GM19240 (cell line): ENCODE measurements around the gene APOBEC3G.
"Not testable (repeated sequence)": the region's sequence is repeated elsewhere in the genome, so short reads cannot be mapped to it uniquely, and the experiment has no call there.

Source experiments
- DNase-seq: peaks from one replicate; pipeline ENCODE4 v3.0.0; 2011; ENCODE audit warnings: low spot score; ENCODE audit not compliant: insufficient read length

Gene APOBEC3G

GRCh38 chr22:39077026-39077840 lies at the start of gene APOBEC3G:
TSS of gene APOBEC3G (plus strand) at chr22:39077275. CDS start at chr22:39077362, 87 bp downstream.
- DNase-seq, result not testable (repeated sequence)

- no peak for DNase-seq
These were observed 49.4 kb upstream of the APOBEC3G start for GRCh38 chr22:39027717-39028116.

- no peak for DNase-seq
These were observed 48.8 kb upstream of the APOBEC3G start for GRCh38 chr22:39028281-39028680.

GRCh38 chr22:39029227-39029626 lies 47.8 kb upstream of the APOBEC3G start:
- no peak for DNase-seq

GRCh38 chr22:39030705-39031104 lies 46.4 kb upstream of the APOBEC3G start:
- DNase-seq, result no peak

GRCh38 chr22:39031434-39032295 lies 45.4 kb upstream of the APOBEC3G start:
- DNase-seq, result not testable (repeated sequence)

- DNase-seq, result not testable (repeated sequence)
These were observed 40.0 kb upstream of the APOBEC3G start for GRCh38 chr22:39037071-39037470.

GRCh38 chr22:39039306-39040126 lies 37.6 kb upstream of the APOBEC3G start:
- DNase-seq, result no peak

GRCh38 chr22:39040155-39040537 lies 36.9 kb upstream of the APOBEC3G start:
- not testable (repeated sequence) for DNase-seq

GRCh38 chr22:39040538-39041296 lies 36.4 kb upstream of the APOBEC3G start, which contains the start of gene APOBEC3F:
TSS of gene APOBEC3F (plus strand) at chr22:39040864. CDS start at chr22:39040961, 97 bp downstream.
- DNase-seq, result not testable (repeated sequence)

GRCh38 chr22:39041908-39042307 lies 35.2 kb upstream of the APOBEC3G start:
- DNase-seq, result no peak

GRCh38 chr22:39043063-39043462 lies 34.0 kb upstream of the APOBEC3G start:
- not testable (repeated sequence) for DNase-seq

GRCh38 chr22:39045136-39045535 lies 31.9 kb upstream of the APOBEC3G start:
- DNase-seq, result not testable (repeated sequence)

- DNase-seq, result not testable (repeated sequence)
These were observed 27.6 kb upstream of the APOBEC3G start for GRCh38 chr22:39049486-39049885.

GRCh38 chr22:39051844-39052495 lies 25.1 kb upstream of the APOBEC3G start:
- DNase-seq, result not testable (repeated sequence)

- no peak for DNase-seq
These were observed 21.4 kb upstream of the APOBEC3G start for GRCh38 chr22:39055658-39056057.

- not testable (repeated sequence) for DNase-seq
These were observed 15.8 kb upstream of the APOBEC3G start for GRCh38 chr22:39061290-39061689.

- not testable (repeated sequence) for DNase-seq
These were observed 15.1 kb upstream of the APOBEC3G start for GRCh38 chr22:39061951-39062350.

GRCh38 chr22:39063904-39064303 lies 13.2 kb upstream of the APOBEC3G start:
- not testable (repeated sequence) for DNase-seq
